Putamen (tissue), 1 donor: ENCODE results near the gene PIK3R5.

ENCODE experiments used
- DNase-seq: peaks from one replicate; pipeline ENCODE4 v3.0.0-alpha.2; 2016; ENCODE audit warnings: low spot score

PIK3R5 gene

GRCh38 chr17:8924595-8924994 is 40.9 kb downstream of the PIK3R5 start:
- no peak for DNase-seq

GRCh38 chr17:8923762-8924161 is 41.7 kb downstream of the PIK3R5 start:
- no peak for DNase-seq

GRCh38 chr17:8922928-8923327 is 42.6 kb downstream of the PIK3R5 start:
- DNase-seq = no peak

GRCh38 chr17:8922451-8922850 is 43.1 kb downstream of the PIK3R5 start:
- DNase-seq = peak; percentile 18

DNA sequence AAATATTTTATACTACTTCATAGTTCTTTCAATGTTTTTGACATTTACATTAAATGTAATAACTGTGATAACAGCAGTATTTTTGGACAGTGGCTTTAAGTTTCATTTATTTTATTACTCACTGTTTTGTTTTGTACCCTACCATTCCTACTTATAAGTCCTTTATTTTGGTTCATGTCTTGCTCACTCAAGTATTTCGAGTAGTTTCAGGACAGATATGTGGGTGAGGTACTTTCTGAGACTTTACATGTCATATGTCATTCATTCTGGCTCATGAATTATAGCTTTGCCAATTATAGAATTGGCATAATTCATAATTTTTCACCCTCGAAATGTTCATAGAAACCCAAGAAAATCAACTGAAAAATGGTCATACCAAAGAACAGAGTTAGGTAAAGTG is 44.4 kb downstream of the PIK3R5 start:
- DNase-seq = no peak

DNA sequence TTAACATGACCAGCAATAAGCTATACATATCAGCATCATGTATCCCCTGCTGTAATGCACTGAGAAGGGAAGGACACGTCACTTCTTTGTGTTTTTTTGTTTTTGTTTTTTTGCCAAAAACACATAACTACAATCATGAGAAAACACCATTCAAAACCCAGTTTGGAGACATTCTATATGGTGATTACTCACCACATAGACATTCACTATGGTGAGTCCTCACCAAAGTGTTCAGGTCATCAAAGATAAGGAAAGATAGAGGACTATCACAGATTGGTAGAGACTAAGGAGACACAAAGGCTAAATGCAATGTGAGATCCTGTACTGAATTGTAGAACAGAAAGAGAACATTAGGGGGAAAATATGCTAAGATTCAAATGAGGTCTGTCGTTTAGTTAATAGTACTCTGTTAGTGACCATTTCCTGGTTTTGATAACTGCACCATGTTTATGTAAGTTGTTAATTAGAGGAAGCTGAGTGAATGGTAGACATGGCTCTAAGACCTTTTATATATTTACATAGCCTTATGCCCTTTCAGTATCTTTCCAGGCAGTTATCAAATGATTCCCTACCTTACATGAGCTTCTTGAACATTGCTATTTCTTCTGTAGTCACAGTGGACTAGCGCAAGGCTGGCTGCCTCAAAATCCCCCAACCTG is 46.6 kb downstream of the PIK3R5 start:
- no peak for DNase-seq

DNA sequence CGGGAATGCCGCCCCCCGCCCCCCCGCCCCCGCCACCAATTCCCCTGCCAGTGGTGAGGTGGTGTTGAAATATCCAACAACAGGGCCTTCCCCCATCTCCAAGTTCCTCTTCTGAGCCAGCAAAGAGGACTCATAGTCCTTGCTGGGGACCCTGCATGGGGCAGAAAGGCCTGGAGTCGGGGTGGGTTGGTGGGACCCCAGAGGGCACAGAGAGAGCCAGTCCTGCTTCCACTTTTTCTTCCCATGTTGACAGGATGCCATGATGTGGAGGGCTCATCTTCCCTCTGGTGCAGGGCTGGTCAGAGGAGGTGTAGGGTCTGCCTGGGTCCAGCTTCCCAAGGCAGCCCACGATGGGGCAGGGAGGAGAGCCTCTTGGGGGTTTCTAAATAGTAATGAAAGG is 49.0 kb downstream of the PIK3R5 start:
- DNase-seq = no peak

DNA sequence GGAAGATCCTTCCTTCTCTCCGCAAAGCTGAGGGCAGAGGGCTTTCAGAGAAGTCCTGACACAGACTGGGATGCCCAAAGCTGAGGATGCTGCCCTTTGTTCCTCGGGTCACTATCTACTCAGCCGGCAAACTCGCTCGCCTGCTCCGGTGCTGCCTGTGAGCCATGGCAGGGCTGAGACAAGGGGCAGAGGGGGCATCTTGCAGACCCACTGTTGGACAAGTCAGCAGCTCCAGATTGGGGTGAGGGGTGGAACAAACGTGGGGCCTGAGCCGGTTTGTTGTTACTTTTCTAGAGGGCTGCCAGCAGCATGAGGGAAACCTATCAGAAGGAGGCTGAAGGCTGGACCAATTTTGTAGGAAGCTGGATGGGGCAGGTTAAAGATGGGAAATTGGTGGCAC is 51.0 kb downstream of the PIK3R5 start:
- DNase-seq = no peak

DNA sequence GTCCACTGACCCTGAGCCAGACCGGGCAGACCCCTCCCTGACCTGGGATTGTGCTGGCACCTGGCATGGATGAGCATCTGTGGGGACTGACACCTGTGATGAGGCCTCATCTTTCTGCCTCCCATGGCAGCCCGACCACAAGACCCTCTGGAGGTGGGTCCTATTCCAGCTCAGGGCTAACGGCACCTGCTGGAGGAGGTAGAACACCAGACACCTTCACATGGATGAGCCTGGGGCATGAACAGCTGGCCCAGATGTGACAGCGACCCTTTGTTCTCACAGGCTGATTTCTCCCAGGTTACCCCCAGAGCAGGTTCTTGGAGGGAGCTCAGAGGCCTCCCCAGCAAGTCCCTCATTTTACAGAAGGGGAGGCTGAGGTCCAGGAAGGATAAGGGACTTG is 51.6 kb downstream of the PIK3R5 start:
- no peak for DNase-seq

DNA sequence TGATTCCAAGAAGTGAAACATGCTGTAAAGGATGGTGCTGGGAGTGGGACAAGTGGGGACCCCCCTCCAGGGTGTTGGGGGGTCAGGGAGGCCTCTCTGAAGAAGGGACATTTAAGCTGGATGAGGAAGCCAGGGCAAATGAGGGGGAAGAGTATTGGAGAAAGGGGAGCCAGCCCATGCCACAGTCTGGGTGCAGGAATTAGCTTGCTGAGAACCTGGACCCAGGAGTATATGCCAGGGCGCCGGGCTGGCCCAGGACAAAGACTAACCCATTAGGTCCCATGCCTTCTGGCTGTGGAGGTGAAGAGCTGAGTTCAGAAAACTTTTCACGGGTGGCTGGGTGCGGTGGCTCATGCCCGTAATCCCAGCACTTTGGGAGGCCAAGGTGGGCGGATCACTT is 52.4 kb downstream of the PIK3R5 start:
- DNase-seq = no peak

GRCh38 chr17:8912084-8912981 is 53.2 kb downstream of the PIK3R5 start:
- no peak for DNase-seq

GRCh38 chr17:8910969-8911604 is 54.4 kb downstream of the PIK3R5 start:
- no peak for DNase-seq

GRCh38 chr17:8909586-8910270 is 55.8 kb downstream of the PIK3R5 start:
- no peak for DNase-seq

- DNase-seq = no peak
Observed at GRCh38 chr17:8905331-8905730, 60.2 kb downstream of the PIK3R5 start.

DNA sequence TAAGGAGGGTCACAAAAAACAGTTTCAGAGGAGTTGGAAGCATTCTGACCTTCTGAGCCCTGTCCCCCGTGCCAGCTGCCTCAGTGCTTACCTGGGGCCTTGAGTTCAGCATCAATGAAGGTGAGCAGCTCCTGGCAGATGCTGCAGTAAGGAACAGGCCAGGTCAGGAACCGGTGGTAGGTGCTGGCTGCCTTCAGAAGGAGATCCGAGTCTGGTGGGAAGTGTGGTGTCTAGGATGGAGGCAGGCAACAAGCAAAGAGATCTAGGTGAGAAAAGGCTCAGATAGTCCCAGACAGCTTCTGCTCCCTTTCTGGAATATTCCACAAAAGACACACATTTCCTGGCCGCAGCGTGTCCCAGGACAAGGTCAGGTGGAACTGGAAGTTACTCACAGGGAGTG is 60.8 kb downstream of the PIK3R5 start:
- no peak for DNase-seq

DNA sequence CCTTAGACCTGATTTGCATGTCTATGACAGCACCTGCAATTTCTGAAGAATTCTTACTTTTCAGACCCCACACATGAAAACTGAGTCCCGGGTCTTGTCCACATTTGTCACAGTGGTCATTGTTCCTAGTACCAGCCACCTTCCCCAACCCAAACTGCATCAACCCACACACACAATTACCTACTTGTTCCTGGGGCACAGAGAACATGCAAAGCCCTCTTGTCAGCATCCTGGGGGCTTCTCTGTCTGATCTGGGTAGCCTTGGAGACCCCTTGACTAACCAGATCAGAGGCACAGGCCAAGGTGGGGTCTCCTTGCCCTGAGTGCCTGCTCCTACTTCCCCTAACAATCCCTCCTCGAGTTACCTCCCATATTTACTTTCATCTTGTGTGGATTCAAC is 61.3 kb downstream of the PIK3R5 start:
- no peak for DNase-seq

DNA sequence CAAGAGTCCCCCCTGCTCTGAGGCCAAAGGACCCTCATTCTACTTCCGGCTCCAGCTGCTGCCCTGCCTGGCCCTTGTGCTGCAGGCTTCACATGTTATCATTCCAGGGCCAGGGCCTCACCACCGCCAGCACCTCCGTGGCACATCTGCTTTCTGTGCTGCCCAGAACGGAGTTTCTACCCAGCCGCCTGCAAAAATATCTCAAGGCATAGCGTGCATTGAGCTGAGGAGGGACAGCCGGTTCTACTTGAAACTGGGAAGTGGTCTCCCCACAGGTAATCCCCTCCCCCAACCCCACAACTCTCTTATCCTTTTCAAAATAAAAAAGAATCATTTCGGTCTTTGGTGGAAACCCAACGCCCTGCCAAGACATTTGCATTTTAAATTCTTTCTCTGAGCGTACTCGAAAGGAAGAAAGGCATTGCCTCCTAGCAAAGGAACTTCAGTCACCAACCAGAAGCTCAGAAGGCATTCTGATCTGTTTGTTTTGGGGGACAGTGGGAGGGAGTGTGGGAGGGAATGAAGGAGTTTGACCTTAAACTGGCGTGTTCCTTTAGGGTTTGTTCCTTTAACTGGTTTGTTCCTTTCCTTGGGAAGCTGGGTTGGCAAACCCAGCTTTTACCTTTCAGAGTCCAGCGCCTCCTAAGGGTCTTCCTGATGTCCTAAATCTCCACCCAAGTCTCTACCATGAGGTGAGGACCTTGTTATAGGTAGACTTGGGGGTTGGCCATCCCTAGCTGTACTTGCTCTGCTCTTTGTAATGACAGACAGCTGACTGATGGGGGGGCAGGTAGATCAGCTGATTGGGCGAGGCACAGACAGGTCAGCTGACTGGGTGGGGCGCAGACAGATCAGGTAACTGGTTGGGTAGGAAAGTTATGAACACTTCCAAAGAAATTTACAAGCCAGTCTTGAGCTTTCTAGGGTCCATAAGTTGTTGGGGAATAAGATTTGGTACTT is 64.6 kb downstream of the PIK3R5 start:
- DNase-seq = no peak

DNA sequence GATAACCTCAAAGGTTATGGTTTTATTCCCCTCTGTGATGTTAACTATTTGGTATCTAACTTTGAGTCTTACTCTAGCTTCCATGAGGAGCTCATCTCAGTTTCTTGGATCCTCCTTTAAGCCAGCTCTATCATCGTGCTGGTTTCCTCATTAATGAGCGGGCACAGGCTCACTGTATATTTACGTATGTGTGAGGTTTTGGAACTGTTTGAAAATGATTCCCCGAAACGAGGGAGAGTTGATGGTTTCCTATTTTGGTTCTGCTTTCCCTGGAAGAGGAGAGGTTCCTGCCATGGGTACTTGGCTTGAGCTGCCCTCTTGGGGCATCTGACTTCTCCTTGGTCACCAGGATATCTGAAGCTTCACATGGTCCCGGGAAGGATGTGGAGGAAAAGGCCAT is 65.3 kb downstream of the PIK3R5 start:
- DNase-seq = no peak

- DNase-seq = no peak
Observed at GRCh38 chr17:8898636-8899035, 66.9 kb downstream of the PIK3R5 start.

GRCh38 chr17:8898126-8898525 is 67.4 kb downstream of the PIK3R5 start:
- DNase-seq = no peak
